HG02763 (cell line): ENCODE results near the gene OXNAD1.

Source experiments
- ATAC-seq: cut with Tn5 transposase; IDR thresholded peaks from one replicate; pipeline ENCODE4 v1.9.1; 2021; ENCODE audit warnings: mild to moderate bottlenecking, moderate library complexity; ENCODE audit not compliant: unreplicated experiment

Gene OXNAD1

GRCh38 chr3:16352428-16352827, 87.4 kb downstream of the OXNAD1 start:
- no peak for ATAC-seq

DNA sequence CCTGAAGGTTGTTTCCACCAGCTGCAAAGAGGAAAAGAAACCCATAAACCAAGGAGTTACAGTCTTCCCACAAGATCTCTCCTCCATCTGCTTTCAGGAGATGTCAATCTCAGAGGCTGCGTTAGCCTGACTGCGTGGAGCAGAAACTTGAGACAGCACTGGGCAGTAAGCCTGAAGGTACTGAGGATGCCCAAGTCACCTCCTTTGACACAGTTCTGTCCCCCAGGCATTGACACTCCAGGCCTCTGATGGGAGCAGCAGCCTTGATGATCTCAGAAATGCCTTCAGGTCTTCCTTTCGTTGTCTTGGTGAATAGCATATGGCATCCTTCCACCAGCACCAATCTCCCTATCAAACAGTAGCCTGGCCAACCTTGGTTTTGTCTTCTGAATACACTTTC, 89.3 kb downstream of the OXNAD1 start:
- ATAC-seq = no peak
